Rectal smooth muscle tissue (tissue), 1 donor: Measurements from ENCODE around the gene P2RY12.
A peak's percentile ranks its signal among the peaks of the same experiment; 100 is the strongest.

Experiments used
- H3K27ac ChIP-seq: one replicate; pipeline ENCODE4 v1.7.0; 2013; ENCODE audit warnings: low read depth, low read length, inconsistent platforms
- H3K27me3 ChIP-seq: one replicate; pipeline ENCODE4 v1.7.0; 2013; ENCODE audit warnings: low read length; ENCODE audit not compliant: control insufficient read depth, insufficient read depth
- H3K36me3 ChIP-seq: one replicate; pipeline ENCODE4 v1.7.0; 2013; ENCODE audit warnings: low read length; ENCODE audit not compliant: control insufficient read depth, insufficient read depth
- H3K4me1 ChIP-seq: one replicate; pipeline ENCODE4 v1.7.0; 2013; ENCODE audit warnings: low read length; ENCODE audit not compliant: control insufficient read depth, insufficient read depth
- H3K4me3 ChIP-seq: one replicate; pipeline ENCODE4 v1.7.0; 2013; ENCODE audit warnings: low read length
- H3K9ac ChIP-seq: one replicate; pipeline ENCODE4 v1.7.0; 2013; ENCODE audit warnings: low read length

The P2RY12 gene

GRCh38 chr3:151362751-151363174 is 21.8 kb downstream of the P2RY12 start:
- Histone ChIP-seq H3K36me3 (no peaks in the 10 kb centered on the region), H3K9ac (no peak overlapping the region), H3K4me1 (no peaks in the 10 kb centered on the region), H3K27me3 (no peaks in the 10 kb centered on the region), H3K27ac (no peak overlapping the region), H3K4me3 (no peak overlapping the region)

GRCh38 chr3:151357463-151357850 is 27.1 kb downstream of the P2RY12 start:
- Histone ChIP-seq H3K27ac (no peak overlapping the region), H3K27me3 (no peaks in the 10 kb centered on the region), H3K36me3 (no peaks in the 10 kb centered on the region), H3K4me1 (no peaks in the 10 kb centered on the region), H3K9ac (no peak overlapping the region), H3K4me3 (no peak overlapping the region)

GRCh38 chr3:151356794-151357462 is 27.6 kb downstream of the P2RY12 start:
- Histone ChIP-seq H3K4me3 (no peak overlapping the region), H3K36me3 (no peaks in the 10 kb centered on the region), H3K4me1 (no peaks in the 10 kb centered on the region), H3K9ac (no peak overlapping the region), H3K27ac (no peak overlapping the region), H3K27me3 (no peaks in the 10 kb centered on the region)

- no peaks in the 10 kb centered on the region for H3K27me3 ChIP-seq
- H3K9ac ChIP-seq: no peak overlapping the region
- H3K4me1 ChIP-seq: no peaks in the 10 kb centered on the region
- no peak overlapping the region for H3K4me3 ChIP-seq
- no peaks in the 10 kb centered on the region for H3K36me3 ChIP-seq
- no peak overlapping the region for H3K27ac ChIP-seq
Observed at GRCh38 chr3:151351648-151352047, 32.9 kb downstream of the P2RY12 start.

GRCh38 chr3:151351219-151351618 is 33.3 kb downstream of the P2RY12 start:
- H3K27ac ChIP-seq: no peak overlapping the region
- no peaks in the 10 kb centered on the region for H3K4me1 ChIP-seq
- H3K36me3 ChIP-seq: no peaks in the 10 kb centered on the region
- no peak overlapping the region for H3K9ac ChIP-seq
- H3K27me3 ChIP-seq: no peaks in the 10 kb centered on the region
- H3K4me3 ChIP-seq: no peak overlapping the region

- Histone ChIP-seq H3K27ac (no peak overlapping the region), H3K4me3 (no peak overlapping the region), H3K9ac (no peak overlapping the region), H3K4me1 (no peaks in the 10 kb centered on the region), H3K27me3 (no peaks in the 10 kb centered on the region), H3K36me3 (no peaks in the 10 kb centered on the region)
Observed at GRCh38 chr3:151350656-151351055, 33.9 kb downstream of the P2RY12 start.

GRCh38 chr3:151347432-151347831 is 37.1 kb downstream of the P2RY12 start:
- Histone ChIP-seq H3K4me3 (no peak overlapping the region), H3K9ac (no peak overlapping the region), H3K36me3 (no peaks in the 10 kb centered on the region), H3K27me3 (no peaks in the 10 kb centered on the region), H3K4me1 (no peaks in the 10 kb centered on the region), H3K27ac (no peak overlapping the region)

GRCh38 chr3:151346292-151346691 is 38.3 kb downstream of the P2RY12 start:
- Histone ChIP-seq H3K4me1 (no peaks in the 10 kb centered on the region), H3K27ac (peak overlapping the region; percentile 63), H3K9ac (no peak overlapping the region), H3K27me3 (no peaks in the 10 kb centered on the region), H3K36me3 (no peaks in the 10 kb centered on the region), H3K4me3 (no peak overlapping the region)

GRCh38 chr3:151345859-151346258 is 38.7 kb downstream of the P2RY12 start:
- no peaks in the 10 kb centered on the region for H3K4me1 ChIP-seq
- no peaks in the 10 kb centered on the region for H3K27me3 ChIP-seq
- peak overlapping the region; percentile 33 for H3K4me3 ChIP-seq
- H3K36me3 ChIP-seq: no peaks in the 10 kb centered on the region
- no peak overlapping the region for H3K9ac ChIP-seq
- H3K27ac ChIP-seq: peak overlapping the region; percentile 63

- no peak overlapping the region for H3K27ac ChIP-seq
Observed at GRCh38 chr3:151331696-151332095, 52.9 kb downstream of the P2RY12 start.

GRCh38 chr3:151330899-151331298 is 53.7 kb downstream of the P2RY12 start:
- Histone ChIP-seq H3K4me3 (no peak overlapping the region), H3K27ac (no peak overlapping the region), H3K36me3 (no peaks in the 10 kb centered on the region), H3K27me3 (no peaks in the 10 kb centered on the region), H3K9ac (no peak overlapping the region), H3K4me1 (no peaks in the 10 kb centered on the region)

More at GRCh38 chr3:151331696-151332095, 52.9 kb downstream of the P2RY12 start:
- Histone ChIP-seq H3K9ac (no peak overlapping the region), H3K27me3 (no peaks in the 10 kb centered on the region), H3K4me3 (no peak overlapping the region), H3K36me3 (no peaks in the 10 kb centered on the region), H3K4me1 (no peaks in the 10 kb centered on the region)

- Histone ChIP-seq H3K36me3 (no peaks in the 10 kb centered on the region), H3K27ac (no peak overlapping the region), H3K9ac (no peak overlapping the region), H3K4me1 (no peaks in the 10 kb centered on the region), H3K27me3 (no peaks in the 10 kb centered on the region), H3K4me3 (no peak overlapping the region)
Observed at GRCh38 chr3:151330379-151330778, 54.2 kb downstream of the P2RY12 start.

- Histone ChIP-seq H3K4me3 (peak within 1 kb of the TSS; percentile 27), H3K9ac (no peak within 1 kb of the TSS), H3K4me1 (no peaks in the 10 kb centered on the region), H3K27me3 (no peaks in the 10 kb centered on the region), H3K36me3 (no peaks in the 10 kb centered on the region), H3K27ac (no peak within 1 kb of the TSS)
Observed at GRCh38 chr3:151329363-151329762, 55.2 kb downstream of the P2RY12 start, which contains the start of gene P2RY13. P2RY13 (minus strand) TSS chr3:151329549; CDS start chr3:151329528, 21 bp downstream.
